A549 (cell line): ENCODE measurements around the gene GTF2IRD1. TPM values are rescaled to one million over a fixed set of nuclear protein-coding genes. Genes with fewer than 3 reads are reported as not detected.

Source experiments
- ATAC-seq, 2 experiments: fragments of 200-7000 bp in 1 of 2; fragments of >200 bp in 1 of 2; cut with Nextera tagmentation in 1 of 2; cut with Tn5 transposase in 1 of 2; 3 replicates each; pipeline versions ENCODE4 v1.8.0 to v1.9.1; 2018 to 2020; ENCODE audit warnings: mild to moderate bottlenecking in 1 of 2, moderate library complexity in 1 of 2
- CTCF ChIA-PET: fragments of 300-600 bp; sonication (Branson Sonifier 250); formaldehyde crosslinking; extraction: SDS; loops from one replicate; lab custom pipeline; 2021; ENCODE audit warnings: antibody characterized with exemption, inconsistent platforms; lab: Yijun Ruan, JAX
- POLR2A ChIA-PET: fragments of 350-600 bp; formaldehyde crosslinking; extraction: SDS; loops from one replicate; lab custom pipeline; 2021; ENCODE audit warnings: antibody characterized with exemption, inconsistent platforms; lab: Yijun Ruan, JAX
- DNase-seq, 2 experiments: peaks; one replicate each; pipeline versions ENCODE4 v3.0.0 to v3.0.0-alpha.2; 2011 to 2016; ENCODE audit warnings: low read depth in 1 of 2, low spot score in 1 of 2
- FAIRE-seq: peaks from 2 replicates; lab custom pipeline; 2011; peaks lifted over from hg19 to GRCh38; lab: Jason Lieb, UNC
- H3K27ac ChIP-seq, 2 experiments: fragments of >200 bp; sonication (Bioruptor Twin); formaldehyde crosslinking; 3 replicates each; pipeline ENCODE4 v1.5.1; 2016 to 2017
- H3K4me1 ChIP-seq: fragments of >200 bp; sonication (Bioruptor Twin); formaldehyde crosslinking; 3 replicates; pipeline ENCODE4 v1.6.1; 2016
- H3K4me2 ChIP-seq: fragments of >200 bp; sonication (Bioruptor Twin); formaldehyde crosslinking; 3 replicates; pipeline ENCODE4 v1.6.1; 2016
- H3K4me3 ChIP-seq: fragments of >200 bp; sonication (Bioruptor Twin); formaldehyde crosslinking; 3 replicates; pipeline ENCODE4 v1.5.1; 2016
- H3K9me3 ChIP-seq: fragments of >200 bp; sonication (Bioruptor Twin); formaldehyde crosslinking; 3 replicates; pipeline ENCODE4 v1.6.1; 2016
- CEBPB ChIP-seq, 2 experiments: fragments of >200 bp in 1 of 2; sonication (Bioruptor Twin) in 1 of 2; formaldehyde crosslinking in 1 of 2; IDR thresholded peaks; 2 replicates each; pipeline ENCODE4 v1.6.1; 2012 to 2016
- CTCF ChIP-seq: fragments of >200 bp; sonication (Bioruptor Twin); formaldehyde crosslinking; IDR thresholded peaks from 3 replicates; pipeline ENCODE4 v1.5.1; 2016
- FOXS1 ChIP-seq: fragments of 250-450 bp; sonication (Bioruptor Pico); IDR thresholded peaks from 2 replicates; pipeline ENCODE4 v1.5.0; 2020; ENCODE audit warnings: mild to moderate bottlenecking, moderate library complexity
- HEYL ChIP-seq: fragments of 250-450 bp; sonication (Bioruptor Pico); IDR thresholded peaks from 2 replicates; pipeline ENCODE4 v1.8.0; 2021; ENCODE audit warnings: mild to moderate bottlenecking, moderate library complexity
- JUN ChIP-seq, 2 experiments: fragments of >200 bp; sonication (Bioruptor Twin); formaldehyde crosslinking; IDR thresholded peaks; 2 replicates in 1 of 2; 3 replicates in 1 of 2; pipeline ENCODE4 v1.6.1; 2016 to 2017
- KDM5A ChIP-seq: fragments of 200-600 bp; sonication (generic); IDR thresholded peaks from 2 replicates; pipeline ENCODE4 v1.6.1; 2016; ENCODE audit warnings: antibody characterized with exemption, mild to moderate bottlenecking
- NR3C1 ChIP-seq: fragments of >200 bp; sonication (Bioruptor Twin); formaldehyde crosslinking; IDR thresholded peaks from 3 replicates; pipeline ENCODE4 v1.6.1; 2017
- PBX3 ChIP-seq: IDR thresholded peaks from 2 replicates; pipeline ENCODE4 v1.6.1; 2012
- PHF8 ChIP-seq: fragments of 200-600 bp; sonication (generic); IDR thresholded peaks from 2 replicates; pipeline ENCODE4 v1.6.1; 2016; ENCODE audit warnings: low read depth, mild to moderate bottlenecking, antibody characterized with exemption, moderate library complexity, borderline replicate concordance
- POLR2AphosphoS2 ChIP-seq: conservative IDR thresholded peaks from 2 replicates; pipeline ENCODE4 v1.6.1; 2012; ENCODE audit warnings: low read length, improper control_type of control experiment, inconsistent platforms
- ZFP36 ChIP-seq: fragments of 450-650 bp; IDR thresholded peaks from 2 replicates; pipeline ENCODE4 v1.6.1; 2014; ENCODE audit warnings: borderline replicate concordance; ENCODE audit not compliant: partially characterized antibody
- WGBS: methylation state at CpG from one replicate; pipeline ENCODE4 v1.1.6; 2017; ENCODE audit errors: missing lambda C conversion rate; 5-methylcytosine and 5-hydroxymethylcytosine counted together
- polyA plus RNA-seq, 4 experiments: library from polyadenylated mRNA; depleted of rRNA in 3 of 4; stranded (reverse); fragments of >200 nt; fragmentation: RNase III in 1 of 4; extraction: RNeasy Plus Mini Kit Qiagen cat#74134 plus additional on column Dnase treatment in 1 of 4; gene quantifications; 2 replicates in 3 of 4; 3 replicates in 1 of 4; pipeline ENCODE4 v1.2.3, GENCODE V29; 2011 to 2017

The GTF2IRD1 gene
- polyA plus RNA-seq, 2 of the 4 experiments (the other 2 are of a cell fraction): 19.9 to 20.5 TPM

- no peaks in the 10 kb centered on the region for H3K9me3 ChIP-seq
- H3K4me1 ChIP-seq: peaks cover 33% of the 10 kb centered on the region
- H3K4me3 ChIP-seq: no peak overlapping the region
- H3K4me2 ChIP-seq: 0 out of 3 replicates have a peak overlapping the region, but pooled peaks have one; percentile 9
- H3K27ac ChIP-seq: peak overlapping the region; percentile 25 to 86; a peak in 5 of 6 replicates
- peak in 1 of 2 experiments; percentile 43 for DNase-seq
- WGBS: 81% methylated on average over 7 of the region's 7 CpGs
- ATAC-seq: no peak
- TF ChIP-seq CEBPB (IDR thresholded peaks at IDR 0.05) (no peak), HEYL (CRISPR knock-in tag) (no peak), FOXS1 (CRISPR knock-in tag) (no peak), POLR2AphosphoS2 (no peak), PBX3 (no peak), CTCF (no peak), NR3C1 (no peak), ZFP36 (no peak), PHF8 (no peak)
- ChIA-PET POLR2A (no interaction called here), CTCF (interaction anchor here (0.6 to 2.3 kb wide), 2 partner anchors 12 to 31 kb away, joined by 3 to 7 read pairs; no protein-coding TSS in a partner anchor)
- no peak for FAIRE-seq
These were observed 150.8 kb downstream of the GTF2IRD1 start for GRCh38 chr7:74604326-74605020.

GRCh38 chr7:74606101-74606908 lies 152.6 kb downstream of the GTF2IRD1 start:
- DNase-seq: no peak
- no peak for TF ChIP-seq KDM5A
- TF ChIP-seq JUN (IDR thresholded peaks at IDR 0.05): 0 out of 5 replicates have a peak, but pooled peaks of 1 of the 2 experiments have one; percentile 12
- no peaks in the 10 kb centered on the region for H3K9me3 ChIP-seq
- peak overlapping the region; percentile 72 for H3K4me2 ChIP-seq
- WGBS: 61% methylated on average over 23 of the region's 51 CpGs
- FAIRE-seq: no peak
- H3K4me1 ChIP-seq: peaks cover 44% of the 10 kb centered on the region
- peak; percentile 57 for ATAC-seq
- ChIA-PET POLR2A (no interaction called here), CTCF (interaction anchor here (0.7 to 1.3 kb wide), 2 partner anchors 17 to 20 kb away, joined by 3 read pairs; no protein-coding TSS in a partner anchor)
- H3K4me3 ChIP-seq: peak overlapping the region; percentile 27; the same call in 2 of the 3 replicates
- peak overlapping the region; percentile 75 to 86 for H3K27ac ChIP-seq

GRCh38 chr7:74606909-74607510 lies 153.3 kb downstream of the GTF2IRD1 start:
- Histone ChIP-seq H3K4me2 (peak overlapping the region; percentile 72), H3K4me3 (peak overlapping the region; percentile 27; the same call in 2 of the 3 replicates), H3K4me1 (peaks cover 49% of the 10 kb centered on the region), H3K9me3 (no peaks in the 10 kb centered on the region), H3K27ac (peak overlapping the region; percentile 75 to 86)
- 87% methylated on average over 15 of the region's 15 CpGs for WGBS
- TF ChIP-seq CEBPB (IDR thresholded peaks at IDR 0.05) (no peak), JUN (IDR thresholded peaks at IDR 0.05) (0 out of 5 replicates have a peak, but pooled peaks of 1 of the 2 experiments have one; percentile 5)
- ChIA-PET POLR2A (no interaction called here), CTCF (interaction anchor here (1.3 kb wide), 1 partner anchor 19 kb away, joined by 3 read pairs; no protein-coding TSS in a partner anchor)
- FAIRE-seq (no peak), DNase-seq (no peak), ATAC-seq (no peak)
